Measurements from ENCODE around the gene KBTBD7. TPM values are rescaled to one million over a fixed set of nuclear protein-coding genes. Genes with fewer than 3 reads are reported as not detected.

The KBTBD7 gene
- total and polyA plus RNA-seq, 2 of the 8 experiments (the other 6 are each of a cell fraction or from before 2014, with no cell fraction given): 10.2 to 17.4 TPM

GRCh38 chr13:41216160-41216559, 21.8 kb upstream of the KBTBD7 start (continued):
- TF ChIP-seq, protein P1, sequence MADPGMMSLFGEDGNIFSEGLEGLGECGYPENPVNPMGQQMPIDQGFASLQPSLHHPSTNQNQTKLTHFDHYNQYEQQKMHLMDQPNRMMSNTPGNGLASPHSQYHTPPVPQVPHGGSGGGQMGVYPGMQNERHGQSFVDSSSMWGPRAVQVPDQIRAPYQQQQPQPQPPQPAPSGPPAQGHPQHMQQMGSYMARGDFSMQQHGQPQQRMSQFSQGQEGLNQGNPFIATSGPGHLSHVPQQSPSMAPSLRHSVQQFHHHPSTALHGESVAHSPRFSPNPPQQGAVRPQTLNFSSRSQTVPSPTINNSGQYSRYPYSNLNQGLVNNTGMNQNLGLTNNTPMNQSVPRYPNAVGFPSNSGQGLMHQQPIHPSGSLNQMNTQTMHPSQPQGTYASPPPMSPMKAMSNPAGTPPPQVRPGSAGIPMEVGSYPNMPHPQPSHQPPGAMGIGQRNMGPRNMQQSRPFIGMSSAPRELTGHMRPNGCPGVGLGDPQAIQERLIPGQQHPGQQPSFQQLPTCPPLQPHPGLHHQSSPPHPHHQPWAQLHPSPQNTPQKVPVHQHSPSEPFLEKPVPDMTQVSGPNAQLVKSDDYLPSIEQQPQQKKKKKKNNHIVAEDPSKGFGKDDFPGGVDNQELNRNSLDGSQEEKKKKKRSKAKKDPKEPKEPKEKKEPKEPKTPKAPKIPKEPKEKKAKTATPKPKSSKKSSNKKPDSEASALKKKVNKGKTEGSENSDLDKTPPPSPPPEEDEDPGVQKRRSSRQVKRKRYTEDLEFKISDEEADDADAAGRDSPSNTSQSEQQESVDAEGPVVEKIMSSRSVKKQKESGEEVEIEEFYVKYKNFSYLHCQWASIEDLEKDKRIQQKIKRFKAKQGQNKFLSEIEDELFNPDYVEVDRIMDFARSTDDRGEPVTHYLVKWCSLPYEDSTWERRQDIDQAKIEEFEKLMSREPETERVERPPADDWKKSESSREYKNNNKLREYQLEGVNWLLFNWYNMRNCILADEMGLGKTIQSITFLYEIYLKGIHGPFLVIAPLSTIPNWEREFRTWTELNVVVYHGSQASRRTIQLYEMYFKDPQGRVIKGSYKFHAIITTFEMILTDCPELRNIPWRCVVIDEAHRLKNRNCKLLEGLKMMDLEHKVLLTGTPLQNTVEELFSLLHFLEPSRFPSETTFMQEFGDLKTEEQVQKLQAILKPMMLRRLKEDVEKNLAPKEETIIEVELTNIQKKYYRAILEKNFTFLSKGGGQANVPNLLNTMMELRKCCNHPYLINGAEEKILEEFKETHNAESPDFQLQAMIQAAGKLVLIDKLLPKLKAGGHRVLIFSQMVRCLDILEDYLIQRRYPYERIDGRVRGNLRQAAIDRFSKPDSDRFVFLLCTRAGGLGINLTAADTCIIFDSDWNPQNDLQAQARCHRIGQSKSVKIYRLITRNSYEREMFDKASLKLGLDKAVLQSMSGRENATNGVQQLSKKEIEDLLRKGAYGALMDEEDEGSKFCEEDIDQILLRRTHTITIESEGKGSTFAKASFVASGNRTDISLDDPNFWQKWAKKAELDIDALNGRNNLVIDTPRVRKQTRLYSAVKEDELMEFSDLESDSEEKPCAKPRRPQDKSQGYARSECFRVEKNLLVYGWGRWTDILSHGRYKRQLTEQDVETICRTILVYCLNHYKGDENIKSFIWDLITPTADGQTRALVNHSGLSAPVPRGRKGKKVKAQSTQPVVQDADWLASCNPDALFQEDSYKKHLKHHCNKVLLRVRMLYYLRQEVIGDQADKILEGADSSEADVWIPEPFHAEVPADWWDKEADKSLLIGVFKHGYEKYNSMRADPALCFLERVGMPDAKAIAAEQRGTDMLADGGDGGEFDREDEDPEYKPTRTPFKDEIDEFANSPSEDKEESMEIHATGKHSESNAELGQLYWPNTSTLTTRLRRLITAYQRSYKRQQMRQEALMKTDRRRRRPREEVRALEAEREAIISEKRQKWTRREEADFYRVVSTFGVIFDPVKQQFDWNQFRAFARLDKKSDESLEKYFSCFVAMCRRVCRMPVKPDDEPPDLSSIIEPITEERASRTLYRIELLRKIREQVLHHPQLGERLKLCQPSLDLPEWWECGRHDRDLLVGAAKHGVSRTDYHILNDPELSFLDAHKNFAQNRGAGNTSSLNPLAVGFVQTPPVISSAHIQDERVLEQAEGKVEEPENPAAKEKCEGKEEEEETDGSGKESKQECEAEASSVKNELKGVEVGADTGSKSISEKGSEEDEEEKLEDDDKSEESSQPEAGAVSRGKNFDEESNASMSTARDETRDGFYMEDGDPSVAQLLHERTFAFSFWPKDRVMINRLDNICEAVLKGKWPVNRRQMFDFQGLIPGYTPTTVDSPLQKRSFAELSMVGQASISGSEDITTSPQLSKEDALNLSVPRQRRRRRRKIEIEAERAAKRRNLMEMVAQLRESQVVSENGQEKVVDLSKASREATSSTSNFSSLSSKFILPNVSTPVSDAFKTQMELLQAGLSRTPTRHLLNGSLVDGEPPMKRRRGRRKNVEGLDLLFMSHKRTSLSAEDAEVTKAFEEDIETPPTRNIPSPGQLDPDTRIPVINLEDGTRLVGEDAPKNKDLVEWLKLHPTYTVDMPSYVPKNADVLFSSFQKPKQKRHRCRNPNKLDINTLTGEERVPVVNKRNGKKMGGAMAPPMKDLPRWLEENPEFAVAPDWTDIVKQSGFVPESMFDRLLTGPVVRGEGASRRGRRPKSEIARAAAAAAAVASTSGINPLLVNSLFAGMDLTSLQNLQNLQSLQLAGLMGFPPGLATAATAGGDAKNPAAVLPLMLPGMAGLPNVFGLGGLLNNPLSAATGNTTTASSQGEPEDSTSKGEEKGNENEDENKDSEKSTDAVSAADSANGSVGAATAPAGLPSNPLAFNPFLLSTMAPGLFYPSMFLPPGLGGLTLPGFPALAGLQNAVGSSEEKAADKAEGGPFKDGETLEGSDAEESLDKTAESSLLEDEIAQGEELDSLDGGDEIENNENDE (IDR thresholded peaks at IDR 0.05; ENCODE audit: insufficient replicate concordance, low read length): no peak
- TF ChIP-seq, protein P2, sequence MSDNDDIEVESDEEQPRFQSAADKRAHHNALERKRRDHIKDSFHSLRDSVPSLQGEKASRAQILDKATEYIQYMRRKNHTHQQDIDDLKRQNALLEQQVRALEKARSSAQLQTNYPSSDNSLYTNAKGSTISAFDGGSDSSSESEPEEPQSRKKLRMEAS (IDR thresholded peaks at IDR 0.05): no peak
- TF ChIP-seq EGR1 (IDR thresholded peaks at IDR 0.05; ENCODE audit: borderline replicate concordance, low read depth, low read length) (no peak), KDM1A (IDR thresholded peaks at IDR 0.05; ENCODE audit: borderline replicate concordance, low read length) (no peak), RFX5 (IDR thresholded peaks at IDR 0.05; ENCODE audit: borderline replicate concordance, low read depth, low read length) (no peak), ASH2L (IDR thresholded peaks at IDR 0.05; ENCODE audit: low read length) (no peak), EP300 (IDR thresholded peaks at IDR 0.05; ENCODE audit: borderline replicate concordance in 1 of 2, low read depth in 2 of 2, low read length in 2 of 2) (no peak), TAF1 (IDR thresholded peaks at IDR 0.05; ENCODE audit: low read depth, low read length) (no peak), RBBP5 (IDR thresholded peaks at IDR 0.05; ENCODE audit: borderline replicate concordance, low read depth, low read length) (no peak)
